OCI-LY3 (cell line): ENCODE data around the gene WNT11.

Experiments used
- H2AFZ ChIP-seq: fragments of 200-600, 300-600 bp; shearing (Covaris generic); 2 replicates; pipeline ENCODE4 v1.6.0; 2014; ENCODE audit warnings: antibody characterized with exemption, low read depth, low read length
- H3K27ac ChIP-seq: fragments of 200-600, 300-600 bp; sonication (generic); 2 replicates; pipeline ENCODE4 v1.5.1; 2014; ENCODE audit warnings: mild to moderate bottlenecking, low read length, moderate library complexity, mixed read lengths
- H3K27me3 ChIP-seq: fragments of 200-600, 300-600 bp; sonication (generic); 2 replicates; pipeline ENCODE4 v1.6.1; 2014; ENCODE audit warnings: low read depth, low read length, mixed read lengths
- H3K36me3 ChIP-seq: fragments of 200-600, 300-600 bp; sonication (generic); replicated peaks from 2 replicates; pipeline ENCODE3; 2014; ENCODE audit warnings: low read depth, low read length, mixed read lengths
- H3K4me1 ChIP-seq: fragments of 300-600, 200-600 bp; sonication (generic); 2 replicates; pipeline ENCODE4 v1.6.1; 2014; ENCODE audit warnings: low read length, mixed read lengths
- H3K4me2 ChIP-seq: fragments of 200-600, 300-600 bp; sonication (generic); 2 replicates; pipeline ENCODE4 v1.6.1; 2014; ENCODE audit warnings: low read length, mixed read lengths
- H3K4me3 ChIP-seq: fragments of 300-600, 200-600 bp; sonication (generic); 2 replicates; pipeline ENCODE4 v1.5.1; 2014; ENCODE audit warnings: antibody characterized with exemption, mild to moderate bottlenecking, low read length, moderate library complexity
- H3K79me2 ChIP-seq: fragments of 300-600, 200-600 bp; shearing (Covaris generic); 2 replicates; pipeline ENCODE4 v1.6.1; 2014; ENCODE audit warnings: mild to moderate bottlenecking, low read length, mixed read lengths
- H3K9ac ChIP-seq: fragments of 300-600, 200-600 bp; shearing (Covaris generic); 2 replicates; pipeline ENCODE4 v1.6.0; 2014; ENCODE audit warnings: mild to moderate bottlenecking, low read length, moderate library complexity
- H3K9me3 ChIP-seq: fragments of 200-600, 300-600 bp; shearing (Covaris generic); 2 replicates; pipeline ENCODE4 v1.6.1; 2014; ENCODE audit warnings: low read length, mixed read lengths; ENCODE audit not compliant: insufficient read depth
- H4K20me1 ChIP-seq: fragments of 200-600, 300-600 bp; sonication (generic); 2 replicates; pipeline ENCODE4 v1.6.1; 2016; ENCODE audit warnings: low read length, mixed read lengths; ENCODE audit not compliant: insufficient read depth
- EZH2phosphoT487 ChIP-seq: fragments of 200-600 bp; shearing (Covaris generic); IDR thresholded peaks from 2 replicates; pipeline ENCODE4 v1.6.1; 2018; ENCODE audit warnings: antibody characterized with exemption, mixed run types, low read depth
- TF ChIP-seq, protein P1 (sequence below): fragments of 200-600, 300-600 bp; sonication (generic); IDR thresholded peaks from 2 replicates; pipeline ENCODE4 v1.5.1; 2014; ENCODE audit warnings: antibody characterized with exemption, low read length, low read depth

WNT11 gene

GRCh38 chr11:76218449-76219178 lies 12.3 kb upstream of the WNT11 start:
- H3K9me3 ChIP-seq = no peaks in the 10 kb centered on the region
- H3K27me3 ChIP-seq = peaks cover 5% of the 10 kb centered on the region; the same call in 1 of the 2 replicates
- no peak overlapping the region for H3K27ac ChIP-seq
- H3K4me1 ChIP-seq = no peaks in the 10 kb centered on the region
- no peak for TF ChIP-seq EZH2phosphoT487
- TF ChIP-seq, protein P1, sequence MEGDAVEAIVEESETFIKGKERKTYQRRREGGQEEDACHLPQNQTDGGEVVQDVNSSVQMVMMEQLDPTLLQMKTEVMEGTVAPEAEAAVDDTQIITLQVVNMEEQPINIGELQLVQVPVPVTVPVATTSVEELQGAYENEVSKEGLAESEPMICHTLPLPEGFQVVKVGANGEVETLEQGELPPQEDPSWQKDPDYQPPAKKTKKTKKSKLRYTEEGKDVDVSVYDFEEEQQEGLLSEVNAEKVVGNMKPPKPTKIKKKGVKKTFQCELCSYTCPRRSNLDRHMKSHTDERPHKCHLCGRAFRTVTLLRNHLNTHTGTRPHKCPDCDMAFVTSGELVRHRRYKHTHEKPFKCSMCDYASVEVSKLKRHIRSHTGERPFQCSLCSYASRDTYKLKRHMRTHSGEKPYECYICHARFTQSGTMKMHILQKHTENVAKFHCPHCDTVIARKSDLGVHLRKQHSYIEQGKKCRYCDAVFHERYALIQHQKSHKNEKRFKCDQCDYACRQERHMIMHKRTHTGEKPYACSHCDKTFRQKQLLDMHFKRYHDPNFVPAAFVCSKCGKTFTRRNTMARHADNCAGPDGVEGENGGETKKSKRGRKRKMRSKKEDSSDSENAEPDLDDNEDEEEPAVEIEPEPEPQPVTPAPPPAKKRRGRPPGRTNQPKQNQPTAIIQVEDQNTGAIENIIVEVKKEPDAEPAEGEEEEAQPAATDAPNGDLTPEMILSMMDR = no peak
- H3K4me2 ChIP-seq = no peak overlapping the region
- no peaks in the 10 kb centered on the region for H4K20me1 ChIP-seq
- H2AFZ ChIP-seq = no peak overlapping the region
- no peaks in the 10 kb centered on the region for H3K36me3 ChIP-seq
- H3K4me3 ChIP-seq = no peak overlapping the region
- H3K9ac ChIP-seq = no peak overlapping the region
- no peaks in the 10 kb centered on the region for H3K79me2 ChIP-seq

DNA sequence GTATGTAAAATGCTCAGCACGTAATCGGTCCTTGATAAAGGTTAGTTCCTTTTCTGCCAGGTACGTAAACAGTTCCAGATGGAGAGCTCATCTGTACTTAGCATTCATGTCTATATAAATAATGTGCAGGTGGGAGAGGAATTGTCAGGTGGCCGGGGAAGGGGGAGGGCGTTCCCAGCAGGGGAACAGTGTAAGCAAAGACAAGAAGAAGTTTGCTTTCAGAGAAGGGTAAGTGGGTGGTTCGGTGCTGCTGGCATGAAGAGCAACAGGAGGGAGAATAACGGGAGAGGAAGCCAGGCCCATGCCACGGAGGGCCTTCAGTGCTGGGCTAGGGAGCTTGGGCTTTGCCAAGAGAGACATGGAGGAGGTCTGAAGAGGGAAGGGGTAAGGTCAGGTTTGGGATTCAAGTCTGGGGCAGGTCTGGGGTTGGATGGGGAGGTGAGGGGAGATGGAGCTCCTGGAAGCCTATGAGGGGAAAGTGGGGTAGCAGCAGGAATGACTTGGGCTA lies 11.4 kb upstream of the WNT11 start:
- no peak overlapping the region for H2AFZ ChIP-seq
- H3K36me3 ChIP-seq = no peaks in the 10 kb centered on the region
- no peak overlapping the region for H3K9ac ChIP-seq
- no peak overlapping the region for H3K4me2 ChIP-seq
- no peak for TF ChIP-seq EZH2phosphoT487
- TF ChIP-seq, protein P1 = no peak
- no peaks in the 10 kb centered on the region for H3K79me2 ChIP-seq
- H3K9me3 ChIP-seq = no peaks in the 10 kb centered on the region
- no peak overlapping the region for H3K27ac ChIP-seq
- no peaks in the 10 kb centered on the region for H3K4me1 ChIP-seq
- peaks cover 5% of the 10 kb centered on the region; the same call in 1 of the 2 replicates for H3K27me3 ChIP-seq
- no peak overlapping the region for H3K4me3 ChIP-seq
- no peaks in the 10 kb centered on the region for H4K20me1 ChIP-seq

- Histone ChIP-seq H3K27ac (no peak overlapping the region), H3K79me2 (no peaks in the 10 kb centered on the region), H3K9ac (no peak overlapping the region), H4K20me1 (no peaks in the 10 kb centered on the region), H3K9me3 (no peaks in the 10 kb centered on the region), H3K4me1 (no peaks in the 10 kb centered on the region), H3K27me3 (peaks cover 8% of the 10 kb centered on the region; the same call in 1 of the 2 replicates), H3K4me2 (no peak overlapping the region), H2AFZ (no peak overlapping the region), H3K36me3 (no peaks in the 10 kb centered on the region), H3K4me3 (no peak overlapping the region)
- TF ChIP-seq, protein P1 = no peak
- TF ChIP-seq EZH2phosphoT487 = no peak
Observed at GRCh38 chr11:76216536-76217325, 10.4 kb upstream of the WNT11 start.

GRCh38 chr11:76215941-76216340 lies 9.6 kb upstream of the WNT11 start:
- Histone ChIP-seq H3K4me1 (no peaks in the 10 kb centered on the region), H4K20me1 (no peaks in the 10 kb centered on the region), H3K4me3 (no peak overlapping the region), H3K27me3 (0 out of 2 replicates have a peak, but pooled peaks cover 5% of the 10 kb centered on the region), H3K27ac (no peak overlapping the region), H3K79me2 (no peaks in the 10 kb centered on the region), H3K9ac (no peak overlapping the region), H3K9me3 (no peaks in the 10 kb centered on the region), H3K36me3 (no peaks in the 10 kb centered on the region), H2AFZ (no peak overlapping the region), H3K4me2 (no peak overlapping the region)
- TF ChIP-seq, protein P1 = no peak
- TF ChIP-seq EZH2phosphoT487 = no peak
